Measurements from ENCODE around the gene IGSF9B.

DNA sequence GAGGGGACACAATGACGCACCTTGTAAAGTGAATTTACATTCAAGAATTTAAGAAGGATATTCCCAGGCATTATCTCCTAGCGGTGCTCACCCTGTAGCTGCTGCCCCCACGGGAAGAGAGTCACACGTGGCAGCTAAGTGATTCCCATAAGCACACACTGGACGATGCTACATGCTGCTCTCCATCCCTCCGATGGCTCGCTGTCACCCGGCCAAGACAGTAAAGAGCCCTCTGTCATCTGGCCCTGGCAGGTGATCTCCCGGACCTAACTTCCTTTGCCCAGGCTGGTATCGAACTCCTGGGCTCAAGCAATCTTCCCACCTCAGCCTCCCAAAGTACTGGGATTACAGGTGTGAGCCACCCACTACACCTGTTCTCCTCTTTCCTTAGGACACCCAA, 39.9 kb upstream of the IGSF9B start:
- TF ChIP-seq CTCF (IDR thresholded peaks at IDR 0.05; ENCODE audit: poor library complexity) (no peak), EZH2 (IDR thresholded peaks at IDR 0.05; ENCODE audit: borderline replicate concordance) (no peak)
